ENCODE data around the gene SPNS3.

SPNS3 gene

GRCh38 chr17:4436381-4436780, 2.6 kb downstream of the SPNS3 start:
- no peak for DNase-seq

- DNase-seq, result no peak
Measured at GRCh38 chr17:4436846-4437245, 3.1 kb downstream of the SPNS3 start.

GRCh38 chr17:4438162-4438944, 4.6 kb downstream of the SPNS3 start:
- DNase-seq, result no peak

- DNase-seq, result no peak
Measured at GRCh38 chr17:4440021-4440420, 6.3 kb downstream of the SPNS3 start.

- DNase-seq, result no peak
Measured at GRCh38 chr17:4440690-4441686, 7.2 kb downstream of the SPNS3 start.

GRCh38 chr17:4442582-4442981, 8.8 kb downstream of the SPNS3 start:
- DNase-seq, result no peak

- no peak for DNase-seq
Measured at GRCh38 chr17:4443476-4443875, 9.7 kb downstream of the SPNS3 start.

- no peak for DNase-seq
Measured at GRCh38 chr17:4444782-4445473, 11.2 kb downstream of the SPNS3 start.

GRCh38 chr17:4445731-4446130, 12.0 kb downstream of the SPNS3 start:
- DNase-seq, result no peak

- DNase-seq, result no peak
Measured at GRCh38 chr17:4446326-4447071, 12.8 kb downstream of the SPNS3 start.

- DNase-seq, result no peak
Measured at GRCh38 chr17:4448197-4448980, 14.6 kb downstream of the SPNS3 start.

GRCh38 chr17:4449736-4450135, 16.0 kb downstream of the SPNS3 start:
- DNase-seq, result no peak

GRCh38 chr17:4450710-4451316, 17.1 kb downstream of the SPNS3 start:
- no peak for DNase-seq

- DNase-seq, result no peak
Measured at GRCh38 chr17:4453812-4454591, 20.3 kb downstream of the SPNS3 start.

GRCh38 chr17:4460661-4461060, 26.9 kb downstream of the SPNS3 start:
- DNase-seq, result no peak

GRCh38 chr17:4463818-4464476, 30.2 kb downstream of the SPNS3 start:
- DNase-seq, result no peak

- no peak for DNase-seq
Measured at GRCh38 chr17:4465786-4466185, 32.0 kb downstream of the SPNS3 start.

- no peak for DNase-seq
Measured at GRCh38 chr17:4467287-4467686, 33.5 kb downstream of the SPNS3 start.

GRCh38 chr17:4469552-4469951, 35.8 kb downstream of the SPNS3 start:
- DNase-seq, result no peak

GRCh38 chr17:4472286-4472685, 38.5 kb downstream of the SPNS3 start:
- DNase-seq, result no peak

Measured in stimulated activated CD4-positive, alpha-beta T cell treated with anti-CD3 and anti-CD28 coated beads, Interleukin-2, amount 100 ng/mL, for 24 hours (primary cell).